Measurements from ENCODE around the gene EIF3D.

Gene EIF3D

GRCh38 chr22:36467946-36468345 lies 61.0 kb downstream of the EIF3D start:
- no peak for DNase-seq (ENCODE audit: low read depth in 1 of 2, low spot score in 1 of 2)

GRCh38 chr22:36467042-36467810 lies 61.7 kb downstream of the EIF3D start:
- no peak for DNase-seq (ENCODE audit: low read depth in 1 of 2, low spot score in 1 of 2)

GRCh38 chr22:36466258-36466657 lies 62.7 kb downstream of the EIF3D start:
- DNase-seq (ENCODE audit: low read depth in 1 of 2, low spot score in 1 of 2) = no peak

GRCh38 chr22:36465232-36466021 lies 63.5 kb downstream of the EIF3D start:
- no peak for DNase-seq (ENCODE audit: low read depth in 1 of 2, low spot score in 1 of 2)

GRCh38 chr22:36464715-36465231 lies 64.2 kb downstream of the EIF3D start:
- no peak for DNase-seq (ENCODE audit: low read depth in 1 of 2, low spot score in 1 of 2)

GRCh38 chr22:36463783-36464184 lies 65.2 kb downstream of the EIF3D start:
- no peak for DNase-seq (ENCODE audit: low read depth in 1 of 2, low spot score in 1 of 2)

- no peak for DNase-seq (ENCODE audit: low read depth in 1 of 2, low spot score in 1 of 2)
Observed at GRCh38 chr22:36461665-36462649, 67.0 kb downstream of the EIF3D start.
